ENCODE results near the gene PCNX3. TPM values are rescaled to one million over a fixed set of nuclear protein-coding genes. Genes with fewer than 3 reads are reported as not detected.

The PCNX3 gene
- total RNA-seq, 1 experiment from 2014 or later: 50.4 TPM

DNA sequence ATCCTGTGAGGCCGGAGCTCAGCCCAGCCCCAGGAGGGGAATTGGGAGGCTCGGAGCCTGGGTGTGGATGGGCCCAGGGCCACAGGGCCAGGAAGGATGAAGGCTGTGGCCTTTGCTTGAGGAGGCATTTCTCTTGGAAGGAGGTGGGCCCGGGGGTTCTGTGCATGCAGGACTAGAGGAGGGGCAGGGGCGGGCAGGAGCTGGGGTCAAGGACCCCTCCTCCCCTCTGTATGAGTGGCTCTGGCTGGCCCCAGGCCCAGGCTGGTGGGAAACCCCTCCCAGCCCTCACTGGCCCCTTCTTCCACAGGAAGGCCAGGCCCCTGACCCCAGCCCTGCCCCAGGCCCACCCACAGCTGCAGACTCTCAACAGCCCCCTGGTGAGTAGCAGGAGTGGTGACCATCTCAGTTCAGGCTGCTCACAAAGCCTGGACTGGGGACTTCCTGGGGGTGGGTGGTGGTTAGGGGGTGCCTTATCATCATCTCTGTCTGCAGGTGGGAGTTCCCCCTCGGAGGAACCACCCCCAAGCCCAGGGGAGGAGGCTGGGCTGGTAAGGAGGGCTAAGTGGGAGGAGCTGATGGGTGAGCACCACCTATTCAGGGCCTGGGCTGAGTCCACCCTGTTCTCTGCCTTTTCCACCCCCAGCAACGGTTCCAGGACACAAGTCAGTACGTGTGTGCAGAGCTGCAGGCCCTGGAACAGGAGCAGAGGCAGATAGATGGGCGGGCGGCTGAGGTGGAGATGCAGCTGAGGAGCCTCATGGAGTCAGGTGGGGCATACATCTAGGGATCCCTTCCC is 25.9 kb upstream of the PCNX3 start:
- ATAC-seq (no peak), DNase-seq (ENCODE audit: low read depth, low spot score) (no peak)
- no peaks in the 10 kb centered on the region for H3K9me3 ChIP-seq (ENCODE audit: control insufficient read depth in 1 of 2, insufficient read depth in 1 of 2, low read depth in 1 of 2, low read length in 2 of 2)
- no peaks in the 10 kb centered on the region for H3K79me2 ChIP-seq (ENCODE audit: insufficient read depth, low read length)
- H3K27me3 ChIP-seq (ENCODE audit: insufficient read depth, low read length): no peaks in the 10 kb centered on the region
- no peaks in the 10 kb centered on the region for H3K9me2 ChIP-seq (ENCODE audit: insufficient read depth)
- POLR2A ChIA-PET: no interaction called here
- peaks cover 14 to 29% of the 10 kb centered on the region in 2 experiments for H3K4me1 ChIP-seq (ENCODE audit: control insufficient read depth in 1 of 2, insufficient read depth in 2 of 2, low read length in 2 of 2)
- H3K4me3 ChIP-seq (replicated peaks in 1 of 2; ENCODE audit: low read depth in 1 of 2, low read length in 2 of 2): no peak overlapping the region
- H3K36me3 ChIP-seq (ENCODE audit: control insufficient read depth in 1 of 2, insufficient read depth in 2 of 2, low read length in 2 of 2): no peaks in the 10 kb centered on the region; a peak in 1 of 4 replicates
- H3K4me2 ChIP-seq (ENCODE audit: low read length): no peak overlapping the region
- RAD21 ChIA-PET (ENCODE audit: low non-redundant PET in 1 of 2, low total read pairs in 2 of 2, uncharacterized antibody in 2 of 2, unreplicated experiment in 2 of 2): no interaction called here
- TF ChIP-seq, protein P1, sequence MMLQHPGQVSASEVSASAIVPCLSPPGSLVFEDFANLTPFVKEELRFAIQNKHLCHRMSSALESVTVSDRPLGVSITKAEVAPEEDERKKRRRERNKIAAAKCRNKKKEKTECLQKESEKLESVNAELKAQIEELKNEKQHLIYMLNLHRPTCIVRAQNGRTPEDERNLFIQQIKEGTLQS (IDR thresholded peaks at IDR 0.05): no peak
- TF ChIP-seq JUND (IDR thresholded peaks at IDR 0.05): no peak
- TF ChIP-seq YY1 (IDR thresholded peaks at IDR 0.05; ENCODE audit: extremely low read depth, insufficient replicate concordance, low read depth, low read length): no peak
- TF ChIP-seq, protein P2, sequence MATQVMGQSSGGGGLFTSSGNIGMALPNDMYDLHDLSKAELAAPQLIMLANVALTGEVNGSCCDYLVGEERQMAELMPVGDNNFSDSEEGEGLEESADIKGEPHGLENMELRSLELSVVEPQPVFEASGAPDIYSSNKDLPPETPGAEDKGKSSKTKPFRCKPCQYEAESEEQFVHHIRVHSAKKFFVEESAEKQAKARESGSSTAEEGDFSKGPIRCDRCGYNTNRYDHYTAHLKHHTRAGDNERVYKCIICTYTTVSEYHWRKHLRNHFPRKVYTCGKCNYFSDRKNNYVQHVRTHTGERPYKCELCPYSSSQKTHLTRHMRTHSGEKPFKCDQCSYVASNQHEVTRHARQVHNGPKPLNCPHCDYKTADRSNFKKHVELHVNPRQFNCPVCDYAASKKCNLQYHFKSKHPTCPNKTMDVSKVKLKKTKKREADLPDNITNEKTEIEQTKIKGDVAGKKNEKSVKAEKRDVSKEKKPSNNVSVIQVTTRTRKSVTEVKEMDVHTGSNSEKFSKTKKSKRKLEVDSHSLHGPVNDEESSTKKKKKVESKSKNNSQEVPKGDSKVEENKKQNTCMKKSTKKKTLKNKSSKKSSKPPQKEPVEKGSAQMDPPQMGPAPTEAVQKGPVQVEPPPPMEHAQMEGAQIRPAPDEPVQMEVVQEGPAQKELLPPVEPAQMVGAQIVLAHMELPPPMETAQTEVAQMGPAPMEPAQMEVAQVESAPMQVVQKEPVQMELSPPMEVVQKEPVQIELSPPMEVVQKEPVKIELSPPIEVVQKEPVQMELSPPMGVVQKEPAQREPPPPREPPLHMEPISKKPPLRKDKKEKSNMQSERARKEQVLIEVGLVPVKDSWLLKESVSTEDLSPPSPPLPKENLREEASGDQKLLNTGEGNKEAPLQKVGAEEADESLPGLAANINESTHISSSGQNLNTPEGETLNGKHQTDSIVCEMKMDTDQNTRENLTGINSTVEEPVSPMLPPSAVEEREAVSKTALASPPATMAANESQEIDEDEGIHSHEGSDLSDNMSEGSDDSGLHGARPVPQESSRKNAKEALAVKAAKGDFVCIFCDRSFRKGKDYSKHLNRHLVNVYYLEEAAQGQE (IDR thresholded peaks at IDR 0.05; ENCODE audit: low read depth): no peak
- TF ChIP-seq SIN3A (IDR thresholded peaks at IDR 0.05; ENCODE audit: low read depth): no peak
- TF ChIP-seq, protein P3, sequence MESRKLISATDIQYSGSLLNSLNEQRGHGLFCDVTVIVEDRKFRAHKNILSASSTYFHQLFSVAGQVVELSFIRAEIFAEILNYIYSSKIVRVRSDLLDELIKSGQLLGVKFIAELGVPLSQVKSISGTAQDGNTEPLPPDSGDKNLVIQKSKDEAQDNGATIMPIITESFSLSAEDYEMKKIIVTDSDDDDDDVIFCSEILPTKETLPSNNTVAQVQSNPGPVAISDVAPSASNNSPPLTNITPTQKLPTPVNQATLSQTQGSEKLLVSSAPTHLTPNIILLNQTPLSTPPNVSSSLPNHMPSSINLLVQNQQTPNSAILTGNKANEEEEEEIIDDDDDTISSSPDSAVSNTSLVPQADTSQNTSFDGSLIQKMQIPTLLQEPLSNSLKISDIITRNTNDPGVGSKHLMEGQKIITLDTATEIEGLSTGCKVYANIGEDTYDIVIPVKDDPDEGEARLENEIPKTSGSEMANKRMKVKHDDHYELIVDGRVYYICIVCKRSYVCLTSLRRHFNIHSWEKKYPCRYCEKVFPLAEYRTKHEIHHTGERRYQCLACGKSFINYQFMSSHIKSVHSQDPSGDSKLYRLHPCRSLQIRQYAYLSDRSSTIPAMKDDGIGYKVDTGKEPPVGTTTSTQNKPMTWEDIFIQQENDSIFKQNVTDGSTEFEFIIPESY (IDR thresholded peaks at IDR 0.05; ENCODE audit: extremely low read depth, insufficient replicate concordance, low read length): no peak
- TF ChIP-seq EZH2 (IDR thresholded peaks at IDR 0.05): no peak
- no peak for TF ChIP-seq ZNF274 (IDR thresholded peaks at IDR 0.05; ENCODE audit: low read depth, low read length)
- TF ChIP-seq EZH2phosphoT487 (IDR thresholded peaks at IDR 0.05; ENCODE audit: borderline replicate concordance): no peak
- TF ChIP-seq SRF (IDR thresholded peaks at IDR 0.05; ENCODE audit: low read depth): no peak
- no peak for TF ChIP-seq EGR1 (IDR thresholded peaks at IDR 0.05; ENCODE audit: low read depth)
- TF ChIP-seq MAX (IDR thresholded peaks at IDR 0.05): no peak
- no peak for TF ChIP-seq TCF7L2 (IDR thresholded peaks at IDR 0.05; ENCODE audit: borderline replicate concordance, extremely low read depth, insufficient read depth, insufficient read length)
- TF ChIP-seq RAD21 (IDR thresholded peaks at IDR 0.05; ENCODE audit: low read depth): no peak
- TF ChIP-seq FOSL1 (IDR thresholded peaks at IDR 0.05; ENCODE audit: low read depth): no peak
- no peak overlapping the region for H3K27ac ChIP-seq (ENCODE audit: low read depth, low read length)
- intact Hi-C loops (cut with micrococcal nuclease): no loop called here
- H2AFZ ChIP-seq (ENCODE audit: low read depth, low read length, poor library complexity, severe bottlenecking): no peak overlapping the region
- H3K9ac ChIP-seq (ENCODE audit: low read length): no peak overlapping the region
- BruUV-seq (replicated peaks): no TSS peak
- CTCF ChIA-PET: no interaction called here
- no peaks in the 10 kb centered on the region for H4K20me1 ChIP-seq (ENCODE audit: insufficient read depth)

Data from HCT116 (cell line).